Measurements from ENCODE around the gene ABHD17A. TPM values are rescaled to one million over a fixed set of nuclear protein-coding genes. Genes with fewer than 3 reads are reported as not detected.
A peak's percentile ranks its signal among the peaks of the same experiment; 100 is the strongest.

ABHD17A gene
- total RNA-seq, 4 donors from 2014 or later = 33.8 to 142 (median 63.7) TPM

- H3K4me1 ChIP-seq = peaks cover 0 to 22% of the 10 kb centered on the region in 2 donors
- TF ChIP-seq POLR2A (IDR thresholded peaks at IDR 0.05) = no peak
- TF ChIP-seq CTCF (IDR thresholded peaks at IDR 0.05) = no peak
- intact Hi-C loops (cut with DNase I; ENCODE audit: low total_unique reads) = no loop called here
- H3K36me3 ChIP-seq = no peaks in the 10 kb centered on the region
- no peaks in the 10 kb centered on the region for H3K27me3 ChIP-seq
- H3K9me3 ChIP-seq = no peaks in the 10 kb centered on the region
- no peak for DNase-seq
- H3K4me3 ChIP-seq = no peak overlapping the region
- peak overlapping the region; percentile 83 to 84 for H3K27ac ChIP-seq
Observed at GRCh38 chr19:1865172-1866010, 19.9 kb downstream of the ABHD17A start.

- Histone ChIP-seq H3K27me3 (no peaks in the 10 kb centered on the region), H3K36me3 (no peaks in the 10 kb centered on the region), H3K4me1 (peaks cover 0 to 23% of the 10 kb centered on the region in 2 donors), H3K4me3 (peak overlapping the region; percentile 64 to 68), H3K27ac (peak overlapping the region; percentile 83 to 84), H3K9me3 (no peaks in the 10 kb centered on the region)
- intact Hi-C loops (cut with DNase I; ENCODE audit: low total_unique reads) = no loop called here
- DNase-seq = peak in 1 of 2 donors; percentile 78
- TF ChIP-seq CTCF (IDR thresholded peaks at IDR 0.05) (peak; percentile 66 to 78 (median 72)), POLR2A (IDR thresholded peaks at IDR 0.05) (no peak)
Observed at GRCh38 chr19:1864480-1865171, 20.7 kb downstream of the ABHD17A start.

DNA sequence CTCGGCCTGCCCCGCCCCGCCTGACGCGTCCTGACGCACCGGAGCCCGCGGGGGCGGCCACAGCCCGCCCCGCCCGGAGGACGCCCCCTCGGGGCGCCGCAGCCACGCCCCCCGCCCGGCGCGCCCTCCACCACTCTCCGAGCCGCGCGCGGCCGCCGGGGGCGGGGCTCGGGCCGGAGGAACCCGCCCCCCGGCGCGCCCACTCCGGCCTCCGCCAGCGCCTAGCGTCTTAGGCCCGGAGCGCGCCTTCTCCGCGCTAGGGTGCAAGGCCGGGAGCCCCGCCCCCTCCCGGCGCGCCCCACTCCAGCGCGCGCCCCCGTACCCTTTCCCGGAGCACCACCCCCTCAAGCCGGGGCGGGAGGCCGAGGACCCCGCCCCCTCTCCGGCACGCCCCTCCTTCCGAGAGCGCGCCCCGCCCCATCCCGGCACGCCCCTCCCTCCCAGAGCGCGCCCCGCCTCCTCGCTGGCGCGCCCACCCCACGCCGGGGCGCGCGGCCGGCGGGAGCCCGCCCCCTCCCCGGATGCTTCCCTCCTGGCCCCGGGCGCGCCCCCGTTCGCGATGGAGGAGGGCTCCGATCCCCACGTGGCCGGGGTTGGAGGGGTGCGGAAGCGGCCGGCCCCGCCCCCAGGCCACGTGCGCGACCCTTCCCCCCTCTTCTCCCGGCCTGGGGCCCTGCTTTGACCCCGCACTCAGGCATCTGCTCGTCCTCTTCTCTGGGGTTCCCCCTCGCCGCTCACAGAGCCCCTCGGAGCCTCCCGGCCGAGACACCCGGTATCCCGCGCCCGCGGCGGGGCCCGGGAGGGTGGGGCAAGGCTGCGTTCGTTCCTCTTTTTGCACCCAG is 21.4 kb downstream of the ABHD17A start:
- intact Hi-C loops (cut with DNase I; ENCODE audit: low total_unique reads) = no loop called here

GRCh38 chr19:1863328-1863637 is 22.0 kb downstream of the ABHD17A start, which contains the start of gene KLF16:
KLF16 (minus strand) TSS chr19:1863579; CDS start chr19:1863497, 82 bp downstream.
- peak within 1 kb of the TSS; percentile 68 for H3K4me3 ChIP-seq
- intact Hi-C loops (cut with DNase I; ENCODE audit: low total_unique reads) = no loop called here
- TF ChIP-seq CTCF (IDR thresholded peaks at IDR 0.05) (peak in 1 of 4 experiments; percentile 0), POLR2A (IDR thresholded peaks at IDR 0.05) (peak; percentile 64 to 72)
- H3K9me3 ChIP-seq = no peaks in the 10 kb centered on the region
- peaks cover 0 to 23% of the 10 kb centered on the region in 2 donors for H3K4me1 ChIP-seq
- no peaks in the 10 kb centered on the region for H3K27me3 ChIP-seq
- DNase-seq = no peak
- H3K27ac ChIP-seq = peak within 1 kb of the TSS; percentile 83 to 84
- no peaks in the 10 kb centered on the region for H3K36me3 ChIP-seq

More for the DNA sequence above, 21.4 kb downstream of the ABHD17A start:
- no peak for TF ChIP-seq CTCF (IDR thresholded peaks at IDR 0.05)
- TF ChIP-seq POLR2A (IDR thresholded peaks at IDR 0.05) = no peak
- no peaks in the 10 kb centered on the region for H3K9me3 ChIP-seq
- H3K27ac ChIP-seq = peak overlapping the region; percentile 83 to 84
- no peaks in the 10 kb centered on the region for H3K36me3 ChIP-seq
- H3K27me3 ChIP-seq = no peaks in the 10 kb centered on the region
- peak overlapping the region; percentile 64 to 68 for H3K4me3 ChIP-seq
- peak; percentile 80 to 88 for DNase-seq
- peaks cover 0 to 23% of the 10 kb centered on the region in 2 donors for H3K4me1 ChIP-seq

Measured in uterus (tissue), 4 donors.